Kasumi-1 (cell line): ENCODE results near the gene PMM1.
"Not testable (repeated sequence)": the region's sequence is repeated elsewhere in the genome, so short reads cannot be mapped to it uniquely, and the experiment has no call there.

Experiments
- DNase-seq, 2 experiments: peaks; one replicate each; lab custom pipeline; 2025; lab: John Stamatoyannopoulos, UW

PMM1 gene

GRCh38 chr22:41563051-41563711, 26.5 kb downstream of the PMM1 start:
- no peak for DNase-seq

- DNase-seq: no peak
These were observed 27.2 kb downstream of the PMM1 start for GRCh38 chr22:41562461-41562860.

- no peak for DNase-seq
These were observed 27.9 kb downstream of the PMM1 start for GRCh38 chr22:41561788-41562187.

- no peak for DNase-seq
These were observed 28.3 kb downstream of the PMM1 start for GRCh38 chr22:41561335-41561734.

GRCh38 chr22:41560095-41560471, 29.6 kb downstream of the PMM1 start:
- DNase-seq: no peak

GRCh38 chr22:41558241-41558630, 31.4 kb downstream of the PMM1 start:
- not testable (repeated sequence) for DNase-seq

- peak; percentile 14 to 28 for DNase-seq
These were observed 32.0 kb downstream of the PMM1 start for GRCh38 chr22:41557401-41558240.

GRCh38 chr22:41556561-41556960, 33.1 kb downstream of the PMM1 start:
- DNase-seq: no peak

- DNase-seq: no peak
These were observed 34.2 kb downstream of the PMM1 start for GRCh38 chr22:41555325-41555982.

GRCh38 chr22:41551877-41552582, 37.6 kb downstream of the PMM1 start:
- no peak for DNase-seq

GRCh38 chr22:41550952-41551491, 38.6 kb downstream of the PMM1 start:
- no peak for DNase-seq

- DNase-seq: no peak
These were observed 40.8 kb downstream of the PMM1 start for GRCh38 chr22:41548830-41549211.

GRCh38 chr22:41544671-41545476, 44.8 kb downstream of the PMM1 start:
- DNase-seq: peak in 1 of 2 experiments; percentile 17

- peak; percentile 96 for DNase-seq
These were observed 45.6 kb downstream of the PMM1 start, which contains the start of gene POLR3H for GRCh38 chr22:41543854-41544670. POLR3H (minus strand) TSS chr22:41544470; CDS start chr22:41544101, 369 bp downstream.

- no peak for DNase-seq
These were observed 47.4 kb downstream of the PMM1 start for GRCh38 chr22:41542224-41542623.

- DNase-seq: no peak
These were observed 48.2 kb downstream of the PMM1 start for GRCh38 chr22:41541484-41541883.

GRCh38 chr22:41540365-41540764, 49.3 kb downstream of the PMM1 start:
- DNase-seq: no peak

- DNase-seq: no peak
These were observed 49.7 kb downstream of the PMM1 start for GRCh38 chr22:41540006-41540315.

GRCh38 chr22:41539146-41540005, 50.3 kb downstream of the PMM1 start:
- DNase-seq: no peak
